ENCODE results near the gene MAML2.
A peak's percentile ranks its signal among the peaks of the same experiment; 100 is the strongest.

Gene MAML2

GRCh38 chr11:96204721-96205459 is 138.1 kb downstream of the MAML2 start:
- WGBS: 96% methylated on average over 5 of the region's 5 CpGs
- Histone ChIP-seq H3K4ac (ENCODE audit: low read depth in 1 of 2, low read length in 2 of 2) (no peak overlapping the region), H2BK120ac (ENCODE audit: low read depth, low read length) (no peak overlapping the region), H3K27ac (ENCODE audit: low read length, poor library complexity, severe bottlenecking) (no peak overlapping the region), H4K8ac (ENCODE audit: low read length) (no peak overlapping the region), H2BK5ac (ENCODE audit: low read depth, low read length, poor library complexity, severe bottlenecking) (no peak overlapping the region), H2BK12ac (ENCODE audit: low read length in 2 of 2) (no peak overlapping the region), H3K9me3 (ENCODE audit: control insufficient read depth, low read length) (no peaks in the 10 kb centered on the region), H3K4me3 (ENCODE audit: insufficient read depth in 1 of 2, low read depth in 1 of 2, low read length in 2 of 2) (no peak overlapping the region), H3K27me3 (ENCODE audit: control insufficient read depth in 1 of 2, insufficient read depth in 1 of 2, low read length in 2 of 2) (no peaks in the 10 kb centered on the region), H3K4me1 (ENCODE audit: control insufficient read depth, insufficient read depth, low read depth, low read length) (peaks cover 5% of the 10 kb centered on the region), H3K36me3 (ENCODE audit: control insufficient read depth in 1 of 2, insufficient read depth in 2 of 2, low read depth in 1 of 2, low read length in 2 of 2) (peaks cover 0 to 3% of the 10 kb centered on the region in 2 experiments), H3K4me2 (ENCODE audit: low read length, poor library complexity, severe bottlenecking) (no peak overlapping the region), H3K23ac (ENCODE audit: low read length in 2 of 2) (no peak overlapping the region), H4K91ac (ENCODE audit: low read length) (no peak overlapping the region), H2AFZ (ENCODE audit: low read depth, low read length) (no peak overlapping the region), H2BK15ac (ENCODE audit: low read depth, poor library complexity, severe bottlenecking) (no peak overlapping the region), H3K79me1 (replicated peaks; ENCODE audit: low read length, poor library complexity, severe bottlenecking) (peaks cover 3% of the 10 kb centered on the region), H3K14ac (ENCODE audit: low read length in 2 of 2) (no peak overlapping the region), H3K9ac (ENCODE audit: low read length) (no peak overlapping the region), H3K18ac (ENCODE audit: low read depth in 1 of 2, low read length in 2 of 2) (no peak overlapping the region), H2AK5ac (ENCODE audit: low read length, severe bottlenecking) (no peak overlapping the region)
- no peak for DNase-seq

- peaks cover 0 to 3% of the 10 kb centered on the region in 2 experiments for H3K36me3 ChIP-seq (ENCODE audit: control insufficient read depth in 1 of 2, insufficient read depth in 2 of 2, low read depth in 1 of 2, low read length in 2 of 2)
- H4K8ac ChIP-seq (ENCODE audit: low read length): no peak overlapping the region
- H2BK12ac ChIP-seq (ENCODE audit: low read length in 2 of 2): peak overlapping the region in 1 of 2 experiments; percentile 38
- H3K79me1 ChIP-seq (replicated peaks; ENCODE audit: low read length, poor library complexity, severe bottlenecking): peaks cover 3% of the 10 kb centered on the region
- peak overlapping the region; percentile 94 for H2AK5ac ChIP-seq (ENCODE audit: low read length, severe bottlenecking)
- H3K27me3 ChIP-seq (ENCODE audit: control insufficient read depth in 1 of 2, insufficient read depth in 1 of 2, low read length in 2 of 2): no peaks in the 10 kb centered on the region
- H2BK120ac ChIP-seq (ENCODE audit: low read depth, low read length): no peak overlapping the region
- H3K27ac ChIP-seq (ENCODE audit: low read length, poor library complexity, severe bottlenecking): peak overlapping the region; percentile 94
- H3K4me2 ChIP-seq (ENCODE audit: low read length, poor library complexity, severe bottlenecking): no peak overlapping the region
- H3K9me3 ChIP-seq (ENCODE audit: control insufficient read depth, low read length): no peaks in the 10 kb centered on the region
- no peak overlapping the region for H3K14ac ChIP-seq (ENCODE audit: low read length in 2 of 2)
- no peak overlapping the region for H2AFZ ChIP-seq (ENCODE audit: low read depth, low read length)
- H3K4ac ChIP-seq (ENCODE audit: low read depth in 1 of 2, low read length in 2 of 2): no peak overlapping the region
- H4K91ac ChIP-seq (ENCODE audit: low read length): no peak overlapping the region
- no peak overlapping the region for H2BK15ac ChIP-seq (ENCODE audit: low read depth, poor library complexity, severe bottlenecking)
- no peak overlapping the region for H2BK5ac ChIP-seq (ENCODE audit: low read depth, low read length, poor library complexity, severe bottlenecking)
- H3K18ac ChIP-seq (ENCODE audit: low read depth in 1 of 2, low read length in 2 of 2): peak overlapping the region in 1 of 2 experiments; percentile 66
- H3K9ac ChIP-seq (ENCODE audit: low read length): no peak overlapping the region
- no peak overlapping the region for H3K23ac ChIP-seq (ENCODE audit: low read length in 2 of 2)
- no peak overlapping the region for H3K4me3 ChIP-seq (ENCODE audit: insufficient read depth in 1 of 2, low read depth in 1 of 2, low read length in 2 of 2)
- H3K4me1 ChIP-seq (ENCODE audit: control insufficient read depth, insufficient read depth, low read depth, low read length): peaks cover 5% of the 10 kb centered on the region
- peak; percentile 61 for DNase-seq
These were observed 138.7 kb downstream of the MAML2 start for GRCh38 chr11:96204366-96204659.

GRCh38 chr11:96203567-96204365 is 139.2 kb downstream of the MAML2 start:
- peaks cover 7% of the 10 kb centered on the region for H3K4me1 ChIP-seq (ENCODE audit: control insufficient read depth, insufficient read depth, low read depth, low read length)
- peak overlapping the region; percentile 94 for H2AK5ac ChIP-seq (ENCODE audit: low read length, severe bottlenecking)
- no peak overlapping the region for H2BK15ac ChIP-seq (ENCODE audit: low read depth, poor library complexity, severe bottlenecking)
- peak overlapping the region; percentile 61 for H2BK5ac ChIP-seq (ENCODE audit: low read depth, low read length, poor library complexity, severe bottlenecking)
- H4K8ac ChIP-seq (ENCODE audit: low read length): no peak overlapping the region
- H2BK12ac ChIP-seq (ENCODE audit: low read length in 2 of 2): peak overlapping the region; percentile 38 to 90
- no peak overlapping the region for H2BK120ac ChIP-seq (ENCODE audit: low read depth, low read length)
- no peaks in the 10 kb centered on the region for H3K27me3 ChIP-seq (ENCODE audit: control insufficient read depth in 1 of 2, insufficient read depth in 1 of 2, low read length in 2 of 2)
- H3K4me3 ChIP-seq (ENCODE audit: insufficient read depth in 1 of 2, low read depth in 1 of 2, low read length in 2 of 2): no peak overlapping the region
- H3K4ac ChIP-seq (ENCODE audit: low read depth in 1 of 2, low read length in 2 of 2): peak overlapping the region in 1 of 2 experiments; percentile 82
- no peaks in the 10 kb centered on the region for H3K9me3 ChIP-seq (ENCODE audit: control insufficient read depth, low read length)
- peak overlapping the region; percentile 66 to 78 for H3K18ac ChIP-seq (ENCODE audit: low read depth in 1 of 2, low read length in 2 of 2)
- H4K91ac ChIP-seq (ENCODE audit: low read length): peak overlapping the region; percentile 80
- peak overlapping the region in 1 of 2 experiments; percentile 83 for H3K14ac ChIP-seq (ENCODE audit: low read length in 2 of 2)
- H3K23ac ChIP-seq (ENCODE audit: low read length in 2 of 2): no peak overlapping the region
- H3K36me3 ChIP-seq (ENCODE audit: control insufficient read depth in 1 of 2, insufficient read depth in 2 of 2, low read depth in 1 of 2, low read length in 2 of 2): no peaks in the 10 kb centered on the region
- no peak for DNase-seq
- H2AFZ ChIP-seq (ENCODE audit: low read depth, low read length): no peak overlapping the region
- H3K4me2 ChIP-seq (ENCODE audit: low read length, poor library complexity, severe bottlenecking): no peak overlapping the region
- H3K27ac ChIP-seq (ENCODE audit: low read length, poor library complexity, severe bottlenecking): peak overlapping the region; percentile 94
- no peak overlapping the region for H3K9ac ChIP-seq (ENCODE audit: low read length)
- WGBS: 98% methylated on average over 4 of the region's 7 CpGs
- H3K79me1 ChIP-seq (replicated peaks; ENCODE audit: low read length, poor library complexity, severe bottlenecking): peaks cover 6% of the 10 kb centered on the region

GRCh38 chr11:96200243-96200642 is 142.8 kb downstream of the MAML2 start:
- no peak overlapping the region for H4K91ac ChIP-seq (ENCODE audit: low read length)
- no peak overlapping the region for H3K4me3 ChIP-seq (ENCODE audit: insufficient read depth in 1 of 2, low read depth in 1 of 2, low read length in 2 of 2)
- H3K27me3 ChIP-seq (ENCODE audit: control insufficient read depth in 1 of 2, insufficient read depth in 1 of 2, low read length in 2 of 2): no peaks in the 10 kb centered on the region
- H3K27ac ChIP-seq (ENCODE audit: low read length, poor library complexity, severe bottlenecking): peak overlapping the region; percentile 76
- peak overlapping the region in 1 of 2 experiments; percentile 57 for H2BK12ac ChIP-seq (ENCODE audit: low read length in 2 of 2)
- peak overlapping the region; percentile 40 for H2BK120ac ChIP-seq (ENCODE audit: low read depth, low read length)
- no peak overlapping the region for H4K8ac ChIP-seq (ENCODE audit: low read length)
- no peak overlapping the region for H2BK15ac ChIP-seq (ENCODE audit: low read depth, poor library complexity, severe bottlenecking)
- peak overlapping the region in 1 of 2 experiments; percentile 92 for H3K18ac ChIP-seq (ENCODE audit: low read depth in 1 of 2, low read length in 2 of 2)
- H3K4ac ChIP-seq (ENCODE audit: low read depth in 1 of 2, low read length in 2 of 2): no peak overlapping the region
- peaks cover 21% of the 10 kb centered on the region for H3K79me1 ChIP-seq (replicated peaks; ENCODE audit: low read length, poor library complexity, severe bottlenecking)
- peaks cover 5% of the 10 kb centered on the region for H3K4me1 ChIP-seq (ENCODE audit: control insufficient read depth, insufficient read depth, low read depth, low read length)
- H3K14ac ChIP-seq (ENCODE audit: low read length in 2 of 2): no peak overlapping the region
- H3K4me2 ChIP-seq (ENCODE audit: low read length, poor library complexity, severe bottlenecking): peak overlapping the region; percentile 25
- H3K36me3 ChIP-seq (ENCODE audit: control insufficient read depth in 1 of 2, insufficient read depth in 2 of 2, low read depth in 1 of 2, low read length in 2 of 2): peaks cover 0 to 5% of the 10 kb centered on the region in 2 experiments
- H3K9me3 ChIP-seq (ENCODE audit: control insufficient read depth, low read length): no peaks in the 10 kb centered on the region
- no peak overlapping the region for H2AFZ ChIP-seq (ENCODE audit: low read depth, low read length)
- peak overlapping the region; percentile 42 for H2AK5ac ChIP-seq (ENCODE audit: low read length, severe bottlenecking)
- DNase-seq: peak; percentile 90
- H2BK5ac ChIP-seq (ENCODE audit: low read depth, low read length, poor library complexity, severe bottlenecking): no peak overlapping the region
- no peak overlapping the region for H3K23ac ChIP-seq (ENCODE audit: low read length in 2 of 2)
- peak overlapping the region; percentile 23 for H3K9ac ChIP-seq (ENCODE audit: low read length)

Data from mesenchymal stem cell (in vitro differentiated cells and primary cell).